DMS79 treated with DMSO at 0.1 percent for 48 hours (cell line): ENCODE measurements around the gene ATF1.
"Not testable (repeated sequence)": the region's sequence is repeated elsewhere in the genome, so short reads cannot be mapped to it uniquely, and the experiment has no call there.

Source experiments
- DNase-seq: peaks from one replicate; lab custom pipeline; 2025; lab: John Stamatoyannopoulos, UW

The ATF1 gene

GRCh38 chr12:50859621-50860310 lies 95.9 kb downstream of the ATF1 start:
- no peak for DNase-seq

- no peak for DNase-seq
These were observed 98.4 kb downstream of the ATF1 start for GRCh38 chr12:50862316-50862715.

GRCh38 chr12:50865266-50865665 lies 101.4 kb downstream of the ATF1 start:
- DNase-seq = no peak

GRCh38 chr12:50868881-50869280 lies 105.0 kb downstream of the ATF1 start:
- not testable (repeated sequence) for DNase-seq
